Measurements from ENCODE around the gene SETD3. TPM values are rescaled to one million over a fixed set of nuclear protein-coding genes. Genes with fewer than 3 reads are reported as not detected.
A peak's percentile ranks its signal among the peaks of the same experiment; 100 is the strongest.

The SETD3 gene
- total RNA-seq, 2 donors from 2014 or later = 57.8 to 68.1 TPM

DNA sequence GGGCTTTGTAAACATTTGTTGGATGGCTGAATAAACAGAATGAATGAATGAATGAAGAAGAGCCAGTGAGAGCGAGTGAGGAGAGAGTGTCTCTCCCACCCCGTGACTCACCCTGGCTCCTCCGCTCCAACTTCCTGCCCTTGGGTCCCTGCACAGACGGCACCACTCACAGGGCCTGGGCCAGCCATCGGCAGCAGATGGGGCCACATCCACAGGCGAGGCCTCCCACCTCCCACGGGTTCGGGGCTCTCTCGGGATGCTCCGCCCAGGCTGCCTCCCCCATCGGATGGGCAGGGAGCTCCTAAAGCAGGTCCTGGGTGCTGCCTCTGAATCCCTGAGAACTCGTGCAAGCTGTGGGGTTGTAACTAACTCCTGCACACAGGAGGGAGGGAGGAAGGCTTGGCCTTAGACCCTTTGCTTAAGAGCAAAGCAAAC lies 41.8 kb upstream of the SETD3 start:
- Histone ChIP-seq H3K4me3 (ENCODE audit: low read length) (no peak overlapping the region), H3K27me3 (ENCODE audit: control insufficient read depth, insufficient read depth, low read length, poor library complexity, severe bottlenecking) (no peaks in the 10 kb centered on the region), H3K9me3 (ENCODE audit: control insufficient read depth, low read length) (no peaks in the 10 kb centered on the region), H3K27ac (ENCODE audit: low read depth, low read length) (peak overlapping the region; percentile 57), H3K36me3 (ENCODE audit: control insufficient read depth, insufficient read depth, low read length) (no peaks in the 10 kb centered on the region), H3K4me1 (ENCODE audit: control insufficient read depth, insufficient read depth, low read length) (peaks cover 27% of the 10 kb centered on the region), H3K9ac (ENCODE audit: extremely low read depth, low read length, poor library complexity, severe bottlenecking) (no peak overlapping the region)
- DNase-seq = peak; percentile 79
- H3K36me3 Mint-ChIP-seq (ENCODE audit: low read depth) = peaks cover 5% of the 10 kb centered on the region
- no peak overlapping the region for H3K4me3 Mint-ChIP-seq
- peak overlapping the region; percentile 55 for H3K27ac Mint-ChIP-seq
- no peaks in the 10 kb centered on the region for H3K27me3 Mint-ChIP-seq (ENCODE audit: insufficient read depth)
- H3K9me3 Mint-ChIP-seq = no peaks in the 10 kb centered on the region
- peak; percentile 0 for TF ChIP-seq CTCF (conservative IDR thresholded peaks at IDR 0.05)
- peaks cover 28% of the 10 kb centered on the region for H3K4me1 Mint-ChIP-seq
- WGBS, 2 experiments (ENCODE audit: insufficient coverage in 1 of 2, insufficient read length in 1 of 2) = 55 to 72% methylated on average over 4 to 12 of the region's 12 CpGs

- Histone ChIP-seq H3K27ac (ENCODE audit: low read depth, low read length) (peak overlapping the region; percentile 44), H3K4me3 (ENCODE audit: low read length) (no peak overlapping the region), H3K9ac (ENCODE audit: extremely low read depth, low read length, poor library complexity, severe bottlenecking) (no peak overlapping the region), H3K4me1 (ENCODE audit: control insufficient read depth, insufficient read depth, low read length) (peaks cover 27% of the 10 kb centered on the region), H3K9me3 (ENCODE audit: control insufficient read depth, low read length) (no peaks in the 10 kb centered on the region), H3K36me3 (ENCODE audit: control insufficient read depth, insufficient read depth, low read length) (no peaks in the 10 kb centered on the region), H3K27me3 (ENCODE audit: control insufficient read depth, insufficient read depth, low read length, poor library complexity, severe bottlenecking) (no peaks in the 10 kb centered on the region)
- peaks cover 28% of the 10 kb centered on the region for H3K4me1 Mint-ChIP-seq
- no peaks in the 10 kb centered on the region for H3K27me3 Mint-ChIP-seq (ENCODE audit: insufficient read depth)
- no peak overlapping the region for H3K27ac Mint-ChIP-seq
- WGBS, 2 experiments (ENCODE audit: insufficient coverage in 1 of 2, insufficient read length in 1 of 2) = 87 to 88% methylated on average over 3 to 18 of the region's 18 CpGs
- no peaks in the 10 kb centered on the region for H3K9me3 Mint-ChIP-seq
- H3K4me3 Mint-ChIP-seq = no peak overlapping the region
- no peak for DNase-seq
- TF ChIP-seq CTCF (conservative IDR thresholded peaks at IDR 0.05) = no peak
- peaks cover 5% of the 10 kb centered on the region for H3K36me3 Mint-ChIP-seq (ENCODE audit: low read depth)
Observed at GRCh38 chr14:99522025-99522401, 41.4 kb upstream of the SETD3 start.

- Histone ChIP-seq H3K9me3 (ENCODE audit: control insufficient read depth, low read length) (no peaks in the 10 kb centered on the region), H3K4me1 (ENCODE audit: control insufficient read depth, insufficient read depth, low read length) (peaks cover 27% of the 10 kb centered on the region), H3K4me3 (ENCODE audit: low read length) (no peak overlapping the region), H3K27ac (ENCODE audit: low read depth, low read length) (no peak overlapping the region), H3K9ac (ENCODE audit: extremely low read depth, low read length, poor library complexity, severe bottlenecking) (no peak overlapping the region), H3K27me3 (ENCODE audit: control insufficient read depth, insufficient read depth, low read length, poor library complexity, severe bottlenecking) (no peaks in the 10 kb centered on the region), H3K36me3 (ENCODE audit: control insufficient read depth, insufficient read depth, low read length) (no peaks in the 10 kb centered on the region)
- Mint-ChIP-seq H3K4me1 (peaks cover 28% of the 10 kb centered on the region), H3K4me3 (no peak overlapping the region), H3K27me3 (ENCODE audit: insufficient read depth) (no peaks in the 10 kb centered on the region), H3K9me3 (no peaks in the 10 kb centered on the region), H3K27ac (peak overlapping the region; percentile 6), H3K36me3 (ENCODE audit: low read depth) (peaks cover 5% of the 10 kb centered on the region)
- WGBS, 2 experiments (ENCODE audit: insufficient coverage in 1 of 2, insufficient read length in 1 of 2) = 91 to 93% methylated on average over 16 to 25 of the region's 25 CpGs
- no peak for TF ChIP-seq CTCF (conservative IDR thresholded peaks at IDR 0.05)
- DNase-seq = no peak
Observed at GRCh38 chr14:99521176-99522024, 40.7 kb upstream of the SETD3 start.
